Lower leg skin (tissue), 3 donors: ENCODE data around the gene LOXL4.

Source experiments
- POLR2A ChIP-seq, 2 donors: fragments of 450-650 bp; IDR thresholded peaks; one replicate each; pipeline ENCODE4 v1.6.1; 2016 to 2017; ENCODE audit warnings: antibody characterized with exemption in 2 of 2, mild to moderate bottlenecking in 1 of 2, moderate library complexity in 1 of 2
- TF ChIP-seq, protein P1 (sequence below), 3 donors: fragments of 450-650 bp; IDR thresholded peaks; one replicate each; pipeline ENCODE4 v1.5.1; 2016; ENCODE audit warnings: antibody characterized with exemption in 3 of 3, mild to moderate bottlenecking in 3 of 3, moderate library complexity in 2 of 3

GRCh38 chr10:98309366-98310355 lies 41.7 kb upstream of the LOXL4 start:
- TF ChIP-seq, protein P1, sequence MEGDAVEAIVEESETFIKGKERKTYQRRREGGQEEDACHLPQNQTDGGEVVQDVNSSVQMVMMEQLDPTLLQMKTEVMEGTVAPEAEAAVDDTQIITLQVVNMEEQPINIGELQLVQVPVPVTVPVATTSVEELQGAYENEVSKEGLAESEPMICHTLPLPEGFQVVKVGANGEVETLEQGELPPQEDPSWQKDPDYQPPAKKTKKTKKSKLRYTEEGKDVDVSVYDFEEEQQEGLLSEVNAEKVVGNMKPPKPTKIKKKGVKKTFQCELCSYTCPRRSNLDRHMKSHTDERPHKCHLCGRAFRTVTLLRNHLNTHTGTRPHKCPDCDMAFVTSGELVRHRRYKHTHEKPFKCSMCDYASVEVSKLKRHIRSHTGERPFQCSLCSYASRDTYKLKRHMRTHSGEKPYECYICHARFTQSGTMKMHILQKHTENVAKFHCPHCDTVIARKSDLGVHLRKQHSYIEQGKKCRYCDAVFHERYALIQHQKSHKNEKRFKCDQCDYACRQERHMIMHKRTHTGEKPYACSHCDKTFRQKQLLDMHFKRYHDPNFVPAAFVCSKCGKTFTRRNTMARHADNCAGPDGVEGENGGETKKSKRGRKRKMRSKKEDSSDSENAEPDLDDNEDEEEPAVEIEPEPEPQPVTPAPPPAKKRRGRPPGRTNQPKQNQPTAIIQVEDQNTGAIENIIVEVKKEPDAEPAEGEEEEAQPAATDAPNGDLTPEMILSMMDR (IDR thresholded peaks at IDR 0.05), result peak in 1 of 3 donors; percentile 69
- TF ChIP-seq POLR2A (IDR thresholded peaks at IDR 0.05), result no peak
